ENCODE results near the gene ZNF490.
"Not testable (repeated sequence)": the region's sequence is repeated elsewhere in the genome, so short reads cannot be mapped to it uniquely, and the experiment has no call there.

ZNF490 gene

DNA sequence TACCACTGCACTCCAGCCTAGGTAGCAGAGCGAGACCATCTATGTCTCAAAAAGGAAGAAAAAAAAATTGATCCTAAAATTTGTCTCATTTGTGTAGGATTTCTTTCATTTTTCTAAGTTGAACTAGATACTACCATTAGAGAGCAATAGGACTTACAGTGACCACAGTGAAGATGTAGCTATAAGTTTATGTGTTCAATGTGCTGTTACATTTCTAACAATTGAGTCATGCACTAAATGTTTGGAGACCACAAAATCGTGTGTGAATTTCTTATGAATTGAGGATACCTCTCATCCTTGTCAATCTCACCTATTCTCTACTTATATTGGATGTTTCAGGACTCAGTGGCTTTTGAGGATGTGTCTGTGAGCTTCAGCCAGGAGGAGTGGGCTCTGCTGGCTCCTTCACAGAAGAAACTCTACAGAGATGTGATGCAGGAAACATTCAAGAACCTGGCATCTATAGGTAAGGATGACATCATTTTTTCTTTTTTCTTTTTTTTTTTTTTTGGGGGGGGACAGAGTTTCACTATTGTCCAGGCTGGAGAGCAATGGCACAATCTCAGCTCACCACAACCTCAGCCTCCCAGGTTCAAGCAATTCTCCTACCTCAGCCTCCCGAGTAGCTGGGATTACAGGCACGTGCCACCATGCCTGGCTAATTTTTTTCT, 12.9 kb upstream of the ZNF490 start:
- DNase-seq (ENCODE audit: insufficient read length, low spot score) (no peak), FAIRE-seq (no peak)

DNA sequence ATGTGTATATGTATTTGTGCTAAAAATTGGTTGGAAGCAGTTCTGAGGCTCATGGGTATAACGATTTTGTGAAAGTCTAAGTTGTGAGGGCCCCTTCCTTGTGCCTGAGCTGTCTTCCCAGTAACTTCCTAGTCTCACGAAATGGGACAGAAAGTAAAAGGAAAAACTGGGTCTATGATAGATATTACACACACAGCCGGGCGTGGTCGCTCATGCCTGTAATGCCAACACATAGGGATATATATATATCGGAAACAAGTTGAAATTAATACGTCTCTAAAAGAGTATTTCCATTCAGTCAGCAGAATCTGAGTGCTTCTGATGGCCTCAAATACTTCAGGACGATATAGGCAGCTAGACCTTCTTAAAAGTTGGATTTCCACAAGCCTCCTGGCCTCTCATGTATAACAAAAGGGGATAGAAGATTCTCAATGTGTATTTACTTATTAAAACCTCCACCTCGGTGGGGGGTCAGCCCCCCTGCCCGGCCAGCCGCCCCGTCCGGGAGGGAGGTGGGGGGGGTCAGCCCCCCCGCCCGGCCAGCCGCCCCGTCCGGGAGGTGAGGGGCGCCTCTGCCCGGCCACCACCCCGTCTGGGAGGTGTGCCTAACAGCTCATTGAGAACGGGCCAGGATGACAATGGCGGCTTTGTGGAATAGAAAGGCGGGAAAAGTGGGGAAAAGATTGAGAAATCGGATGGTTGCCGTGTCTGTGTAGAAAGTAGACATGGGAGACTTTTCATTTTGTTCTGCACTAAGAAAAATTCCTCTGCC, 10.8 kb upstream of the ZNF490 start:
- DNase-seq (ENCODE audit: insufficient read length, low spot score); FAIRE-seq: not testable (repeated sequence)

GRCh38 chr19:12617646-12618045, 7.0 kb upstream of the ZNF490 start:
- FAIRE-seq (no peak), DNase-seq (ENCODE audit: insufficient read length, low spot score) (no peak)

- no peak for FAIRE-seq
- peak; percentile 79 for DNase-seq (ENCODE audit: insufficient read length, low spot score)
These were observed 717 bp upstream of the ZNF490 start for GRCh38 chr19:12611361-12611699.

GRCh38 chr19:12607631-12608030, 3.0 kb downstream of the ZNF490 start:
- DNase-seq (ENCODE audit: insufficient read length, low spot score): no peak
- FAIRE-seq: no peak

DNA sequence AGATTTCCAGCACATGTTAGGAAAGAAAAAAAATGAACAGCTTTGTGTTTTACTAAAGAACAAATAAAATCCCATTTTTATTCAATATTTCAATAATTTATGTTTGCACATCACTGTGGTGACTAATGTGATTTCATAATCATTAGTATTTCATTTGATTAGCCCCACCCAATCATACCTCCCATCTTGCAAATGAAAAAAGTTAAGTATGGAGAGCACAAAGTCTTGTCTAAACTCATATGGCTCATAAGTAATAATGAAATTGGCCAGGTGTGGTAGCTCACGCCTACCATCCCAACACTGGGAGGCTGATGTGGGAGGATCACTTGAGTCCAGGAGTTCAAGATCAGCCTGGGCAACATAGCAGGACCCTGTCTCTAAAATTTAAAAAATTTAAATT, 3.8 kb downstream of the ZNF490 start:
- no peak for FAIRE-seq
- no peak for DNase-seq (ENCODE audit: insufficient read length, low spot score)

- no peak for FAIRE-seq
- DNase-seq (ENCODE audit: insufficient read length, low spot score): no peak
These were observed 6.9 kb downstream of the ZNF490 start for GRCh38 chr19:12603714-12604113.

DNA sequence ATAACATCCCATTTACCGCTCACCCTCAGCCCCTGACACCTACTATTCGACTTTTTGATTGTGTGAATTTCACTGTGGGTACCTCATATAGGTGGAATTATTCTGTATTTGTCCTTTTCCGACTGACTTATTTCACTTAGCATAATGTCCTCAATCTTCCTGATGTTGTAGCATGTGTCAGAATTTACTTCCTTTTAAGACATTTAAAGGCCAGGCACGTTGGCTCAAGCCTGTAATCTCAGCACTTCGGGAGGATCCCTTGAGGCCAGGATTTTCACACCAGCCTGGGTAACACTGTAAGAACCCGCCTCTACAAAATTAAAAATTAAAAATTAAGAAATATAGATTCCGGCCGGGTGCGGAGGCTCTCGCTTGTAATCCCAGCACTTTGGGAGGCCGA, 13.0 kb downstream of the ZNF490 start:
- no peak for DNase-seq (ENCODE audit: insufficient read length, low spot score)
- no peak for FAIRE-seq

DNA sequence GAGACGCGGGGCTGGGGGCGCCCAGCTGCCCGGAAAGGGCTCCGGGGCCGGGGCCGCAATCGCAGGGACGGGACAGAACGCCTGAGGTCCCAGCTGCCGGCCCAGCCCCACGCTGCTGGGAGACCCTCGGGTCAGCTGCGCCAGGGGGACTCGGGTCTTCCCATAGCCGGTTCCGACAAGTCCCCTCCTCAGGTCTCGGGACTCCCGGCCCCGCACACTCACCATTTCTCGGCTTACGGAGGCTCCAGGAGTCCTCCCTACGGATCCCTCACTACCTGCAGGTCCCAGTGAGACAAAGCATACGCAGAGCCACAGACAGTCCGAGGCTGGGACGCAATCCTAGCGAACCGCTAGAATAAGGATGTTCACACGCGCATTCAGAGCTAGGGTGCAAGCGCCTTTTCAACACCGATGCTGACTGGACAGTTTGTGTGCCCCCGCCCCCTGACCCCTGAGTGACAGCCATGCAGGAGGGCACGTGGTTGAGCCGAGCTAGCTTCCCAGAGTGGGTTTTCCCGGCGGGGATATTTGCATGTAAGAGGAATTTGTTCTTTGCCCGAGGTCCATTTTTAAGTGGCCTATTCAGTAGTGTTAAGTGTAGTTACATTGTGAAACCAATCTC, 13.6 kb downstream of the ZNF490 start:
- FAIRE-seq (no peak), DNase-seq (ENCODE audit: insufficient read length, low spot score) (no peak)

DNA sequence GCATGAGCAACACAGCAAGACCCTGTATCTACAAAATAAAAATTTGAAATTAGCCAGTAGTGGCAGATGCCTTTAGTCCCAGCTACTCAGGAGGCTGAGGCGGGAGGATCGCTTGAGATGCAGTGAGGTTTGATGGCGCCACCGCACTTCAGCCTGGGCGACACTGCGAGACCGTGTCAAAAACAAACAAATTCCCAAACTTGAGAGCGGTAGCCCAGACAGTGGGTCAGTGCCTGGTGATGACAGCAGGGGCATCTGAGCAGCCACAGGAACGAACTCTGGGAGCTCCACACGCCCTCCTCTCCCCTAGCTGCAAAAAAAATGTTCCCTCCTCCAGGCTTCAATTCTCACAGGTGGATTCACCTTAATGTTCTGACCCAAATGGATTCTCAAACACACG, 14.1 kb downstream of the ZNF490 start:
- FAIRE-seq (no peak), DNase-seq (ENCODE audit: insufficient read length, low spot score) (no peak)

- no peak for DNase-seq (ENCODE audit: insufficient read length, low spot score)
- FAIRE-seq: no peak
These were observed 29.5 kb downstream of the ZNF490 start for GRCh38 chr19:12581100-12581499.

DNA sequence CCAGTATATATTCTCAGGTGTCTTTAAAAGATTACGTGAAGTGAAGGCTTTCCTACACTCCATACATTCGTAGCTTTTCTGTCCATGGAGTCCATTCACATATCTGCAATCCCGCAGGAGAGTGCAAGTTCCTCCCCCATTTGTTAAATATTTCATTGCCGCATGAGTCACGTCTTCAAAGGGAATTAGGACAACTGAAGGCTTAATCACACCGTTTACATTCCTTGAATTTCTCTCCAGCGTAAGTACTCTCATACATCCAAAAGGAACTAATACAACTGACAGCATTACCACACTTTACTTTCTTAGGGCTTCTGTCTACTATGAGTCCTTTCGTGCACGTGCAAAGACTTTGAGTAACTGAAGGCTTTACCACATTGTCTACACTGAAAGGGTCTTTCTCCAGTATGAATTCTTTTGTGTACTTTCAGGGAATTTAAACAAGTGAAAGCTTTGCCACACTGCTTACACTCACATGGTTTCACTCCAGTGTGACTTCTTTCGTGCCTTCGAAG, 30.4 kb downstream of the ZNF490 start:
- FAIRE-seq: peak; percentile 54
- peak; percentile 61 for DNase-seq (ENCODE audit: insufficient read length, low spot score)

DNA sequence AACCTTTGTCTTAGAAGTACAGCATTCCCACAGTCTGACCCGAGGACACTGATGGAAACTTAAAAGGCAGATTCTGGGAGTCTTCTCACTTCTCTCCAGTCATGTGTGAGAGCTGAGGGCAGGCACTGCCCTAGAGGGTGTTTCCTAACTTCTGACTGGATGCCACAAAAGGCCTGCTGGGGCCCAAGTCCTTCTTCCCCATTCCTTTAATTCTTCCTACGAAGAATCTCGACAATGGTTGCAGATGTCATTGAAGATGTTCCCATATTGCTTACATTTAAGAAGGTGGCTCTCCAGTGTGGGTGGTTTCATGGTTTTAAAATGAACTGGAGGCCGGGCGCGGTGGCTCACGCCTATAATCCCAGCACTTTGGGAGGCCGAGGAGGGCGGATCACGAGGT, 32.0 kb downstream of the ZNF490 start:
- no peak for FAIRE-seq
- no peak for DNase-seq (ENCODE audit: insufficient read length, low spot score)

- no peak for DNase-seq (ENCODE audit: insufficient read length, low spot score)
- no peak for FAIRE-seq
These were observed 36.6 kb downstream of the ZNF490 start for GRCh38 chr19:12574036-12574435.

DNA sequence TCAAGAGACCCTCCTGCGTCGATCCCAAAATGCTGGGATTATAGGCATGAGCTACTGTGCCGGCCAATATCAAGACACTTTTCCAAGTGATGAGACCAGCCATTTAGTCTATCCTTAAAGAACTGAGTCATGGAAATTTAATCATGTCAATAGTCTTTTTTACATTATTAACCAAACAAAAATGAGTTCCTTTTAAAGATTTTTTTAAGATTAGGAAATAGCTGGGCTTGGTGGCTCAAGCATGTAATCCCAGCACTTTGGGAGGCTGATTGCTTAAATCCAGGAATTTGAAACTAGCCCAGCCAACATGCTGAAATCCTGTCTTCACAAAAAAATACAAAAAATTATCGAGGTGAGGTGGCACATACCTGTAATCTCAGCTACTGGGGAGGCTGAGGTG, 42.7 kb downstream of the ZNF490 start:
- no peak for FAIRE-seq

DNA sequence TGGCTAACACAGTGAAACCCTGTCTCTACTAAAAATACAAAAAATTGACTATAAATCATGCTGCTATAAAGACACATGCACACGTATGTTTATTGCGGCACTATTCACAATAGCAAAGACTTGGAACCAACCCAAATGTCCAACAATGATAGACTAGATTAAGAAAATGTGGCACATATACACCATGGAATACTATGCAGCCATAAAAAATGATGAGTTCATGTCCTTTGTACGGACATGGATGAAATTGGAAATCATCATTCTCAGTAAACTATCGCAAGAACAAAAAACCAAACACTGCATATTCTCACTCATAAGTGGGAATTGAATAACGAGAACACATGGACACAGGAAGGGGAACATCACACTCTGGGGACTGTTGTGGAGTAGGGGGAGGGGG, 44.2 kb downstream of the ZNF490 start:
- DNase-seq (ENCODE audit: insufficient read length, low spot score); FAIRE-seq: not testable (repeated sequence)

More for the DNA sequence above, 42.7 kb downstream of the ZNF490 start:
- DNase-seq (ENCODE audit: insufficient read length, low spot score): no peak

DNA sequence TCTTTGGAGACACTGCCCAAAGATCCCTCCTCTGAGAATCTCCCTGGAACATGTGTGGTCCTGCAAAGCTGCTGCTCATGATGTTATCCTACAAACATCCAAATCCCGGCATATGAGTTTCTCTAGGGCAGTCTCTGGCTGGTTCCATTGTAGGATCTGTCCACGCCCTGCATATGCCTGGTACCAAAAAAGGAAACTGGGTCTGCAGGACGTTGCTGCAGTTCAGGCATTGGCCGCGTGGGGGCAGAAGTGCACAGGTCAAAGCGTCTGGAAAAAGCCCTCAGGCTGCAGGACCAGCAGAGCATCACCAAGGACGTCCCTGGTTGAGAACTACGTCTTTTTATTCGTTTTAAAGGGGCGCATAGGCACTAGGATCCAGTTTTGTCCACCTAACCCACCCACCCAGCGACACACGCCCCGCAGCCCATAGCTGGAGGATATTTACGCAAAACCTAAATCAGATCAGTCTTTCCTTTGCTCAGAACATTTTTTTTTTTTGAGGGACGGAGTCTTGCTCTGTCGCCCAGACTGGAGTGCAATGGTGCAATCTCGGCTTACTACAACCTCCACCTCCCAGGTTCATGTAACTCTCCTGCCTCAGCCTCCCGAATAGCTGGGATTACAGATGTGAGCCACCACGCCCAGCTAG, 46.5 kb downstream of the ZNF490 start:
- peak; percentile 91 for DNase-seq (ENCODE audit: insufficient read length, low spot score)
- FAIRE-seq: peak; percentile 76

- DNase-seq (ENCODE audit: insufficient read length, low spot score): no peak
These were observed 55.1 kb downstream of the ZNF490 start for GRCh38 chr19:12555456-12555930.

GRCh38 chr19:12551060-12551832, 59.4 kb downstream of the ZNF490 start, which contains the start of gene ZNF564:
Gene ZNF564, minus strand, starts transcription at chr19:12551482. Its CDS starts 150 bp downstream, at chr19:12551332.
- FAIRE-seq (peak; percentile 86), DNase-seq (ENCODE audit: insufficient read length, low spot score) (peak; percentile 99)

More at GRCh38 chr19:12555456-12555930, 55.1 kb downstream of the ZNF490 start:
- FAIRE-seq: no peak

- no peak for DNase-seq (ENCODE audit: insufficient read length, low spot score)
- FAIRE-seq: no peak
These were observed 63.7 kb downstream of the ZNF490 start for GRCh38 chr19:12546903-12547302.

All from HTR-8/SVneo (cell line).